Myocyte (in vitro differentiated cells): Measurements from ENCODE around the gene DYNC1LI1. TPM values are rescaled to one million over a fixed set of nuclear protein-coding genes. Genes with fewer than 3 reads are reported as not detected.

Source experiments
- DNase-seq: peaks from one replicate; pipeline ENCODE4 v3.0.0-alpha.2; 2012; ENCODE audit warnings: low read depth
- polyA plus RNA-seq: library from polyadenylated mRNA; unstranded; fragments of >200 nt; gene quantifications from one replicate; pipeline ENCODE4 v1.2.1, GENCODE V29; 2012; ENCODE audit warnings: missing spikeins
- total RNA-seq: library from RNA; depleted of rRNA; stranded (reverse); fragments of >200 nt; gene quantifications from 2 replicates; pipeline ENCODE4 v1.2.3, GENCODE V29; 2014

Gene DYNC1LI1
- 37.9 and 42.3 TPM in 2 replicates for total RNA-seq
- 17.6 TPM for polyA plus RNA-seq

GRCh38 chr3:32570421-32571191 lies at the start of gene DYNC1LI1:
DYNC1LI1 (minus strand) TSS chr3:32570858; CDS start chr3:32570770, 88 bp downstream.
- DNase-seq = peak; percentile 94

GRCh38 chr3:32619395-32619794 lies 48.7 kb upstream of the DYNC1LI1 start:
- no peak for DNase-seq

- DNase-seq = no peak
These were observed 45.8 kb upstream of the DYNC1LI1 start for GRCh38 chr3:32616267-32616962.

GRCh38 chr3:32614956-32615355 lies 44.3 kb upstream of the DYNC1LI1 start:
- DNase-seq = peak; percentile 26

GRCh38 chr3:32613183-32613582 lies 42.5 kb upstream of the DYNC1LI1 start:
- no peak for DNase-seq

GRCh38 chr3:32612547-32612946 lies 41.9 kb upstream of the DYNC1LI1 start:
- no peak for DNase-seq

GRCh38 chr3:32607522-32607921 lies 36.9 kb upstream of the DYNC1LI1 start:
- no peak for DNase-seq

- no peak for DNase-seq
These were observed 36.3 kb upstream of the DYNC1LI1 start for GRCh38 chr3:32606960-32607359.

- no peak for DNase-seq
These were observed 35.6 kb upstream of the DYNC1LI1 start for GRCh38 chr3:32606277-32606676.

- no peak for DNase-seq
These were observed 32.4 kb upstream of the DYNC1LI1 start for GRCh38 chr3:32603064-32603463.

- no peak for DNase-seq
These were observed 31.5 kb upstream of the DYNC1LI1 start for GRCh38 chr3:32602206-32602605.

- no peak for DNase-seq
These were observed 31.1 kb upstream of the DYNC1LI1 start for GRCh38 chr3:32601722-32602121.

- no peak for DNase-seq
These were observed 27.0 kb upstream of the DYNC1LI1 start for GRCh38 chr3:32597656-32598055.

GRCh38 chr3:32596909-32597369 lies 26.3 kb upstream of the DYNC1LI1 start:
- DNase-seq = peak; percentile 80

- DNase-seq = peak; percentile 4
These were observed 25.7 kb upstream of the DYNC1LI1 start for GRCh38 chr3:32596282-32596908.

- DNase-seq = peak; percentile 35
These were observed 24.7 kb upstream of the DYNC1LI1 start for GRCh38 chr3:32595323-32595722.

- DNase-seq = peak; percentile 35
These were observed 23.4 kb upstream of the DYNC1LI1 start for GRCh38 chr3:32593903-32594525.

GRCh38 chr3:32592696-32593353 lies 22.2 kb upstream of the DYNC1LI1 start:
- DNase-seq = no peak

- peak; percentile 9 for DNase-seq
These were observed 21.4 kb upstream of the DYNC1LI1 start for GRCh38 chr3:32592011-32592410.

GRCh38 chr3:32591186-32591585 lies 20.5 kb upstream of the DYNC1LI1 start:
- DNase-seq = no peak

GRCh38 chr3:32586356-32586755 lies 15.7 kb upstream of the DYNC1LI1 start:
- DNase-seq = no peak
